ENCODE measurements around the gene CHST14.

- TF ChIP-seq EP300 (IDR thresholded peaks at IDR 0.05; ENCODE audit: borderline replicate concordance in 1 of 2, low read depth in 2 of 2, low read length in 2 of 2) = no peak
- TF ChIP-seq JUND (IDR thresholded peaks at IDR 0.05; ENCODE audit: low read length) = no peak
- TF ChIP-seq JUN (IDR thresholded peaks at IDR 0.05; ENCODE audit: low read depth, low read length) = no peak
Measured at GRCh38 chr15:40451527-40452158, 19.1 kb upstream of the CHST14 start.
